Measurements from ENCODE around the gene CNTNAP2.

Gene CNTNAP2

DNA sequence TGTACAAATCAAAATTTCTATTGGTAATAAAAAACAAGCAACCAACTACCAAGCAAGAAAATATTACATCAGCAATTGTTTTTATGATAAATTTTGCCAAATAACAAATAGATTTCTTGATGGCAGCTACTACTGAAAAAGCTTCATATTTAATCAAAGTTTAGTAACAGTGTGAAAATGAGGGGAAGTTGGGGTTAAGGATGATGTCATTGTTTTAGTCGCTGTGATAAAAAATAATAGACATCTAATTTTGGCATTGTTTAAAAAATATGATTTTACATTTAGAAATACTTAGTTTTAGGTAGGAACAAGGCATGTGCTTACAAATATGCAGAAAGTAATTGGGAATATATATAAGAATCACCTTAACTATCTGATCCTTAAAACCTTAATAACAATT lies 145.9 kb downstream of the CNTNAP2 start:
- no peak overlapping the region for H3K27ac ChIP-seq
- DNase-seq (ENCODE audit: low read depth, low spot score) = no peak

DNA sequence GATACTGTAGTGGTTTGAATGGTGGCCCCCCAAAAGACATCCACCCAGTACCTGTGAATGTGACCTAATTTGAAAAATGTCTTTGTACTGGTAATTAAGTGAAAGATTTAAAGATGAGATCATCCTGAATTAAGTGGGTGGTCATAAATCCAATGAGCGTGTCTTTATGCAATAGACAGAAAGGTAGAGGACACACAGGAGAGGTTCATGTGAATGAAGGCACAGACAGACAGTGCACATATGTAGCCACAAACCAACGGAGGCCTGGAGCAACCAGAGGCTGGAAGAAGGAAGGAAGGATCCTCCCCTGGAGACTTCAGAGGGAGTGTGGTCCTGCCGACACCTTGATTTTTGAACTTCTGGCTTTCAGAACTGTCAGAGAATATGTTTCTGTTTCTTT lies 160.3 kb downstream of the CNTNAP2 start:
- DNase-seq (ENCODE audit: low read depth, low spot score) = no peak

DNA sequence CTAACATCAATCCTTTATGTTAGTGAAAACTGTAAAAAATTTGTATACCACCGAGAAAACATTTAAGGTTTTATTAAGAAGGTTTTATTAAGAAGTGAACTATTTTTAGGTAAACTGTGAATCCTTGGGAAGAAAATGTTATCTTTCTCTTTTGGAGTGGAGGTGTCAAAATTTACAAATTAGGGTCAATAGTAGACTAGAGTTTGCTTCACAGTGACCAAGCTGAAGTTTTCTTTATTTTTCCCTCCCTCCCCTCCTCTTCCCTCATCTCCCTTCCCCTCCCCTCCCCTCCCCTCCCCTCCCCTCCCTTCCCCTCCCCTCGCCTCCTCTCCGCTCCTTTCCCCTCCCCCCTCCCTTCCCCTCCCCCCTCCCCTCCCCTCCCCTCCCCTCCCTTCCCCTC lies 168.8 kb downstream of the CNTNAP2 start:
- H3K27ac ChIP-seq = no peak overlapping the region
- DNase-seq (ENCODE audit: low read depth, low spot score) = no peak

More for the DNA sequence above, 160.3 kb downstream of the CNTNAP2 start:
- no peak overlapping the region for H3K27ac ChIP-seq

DNA sequence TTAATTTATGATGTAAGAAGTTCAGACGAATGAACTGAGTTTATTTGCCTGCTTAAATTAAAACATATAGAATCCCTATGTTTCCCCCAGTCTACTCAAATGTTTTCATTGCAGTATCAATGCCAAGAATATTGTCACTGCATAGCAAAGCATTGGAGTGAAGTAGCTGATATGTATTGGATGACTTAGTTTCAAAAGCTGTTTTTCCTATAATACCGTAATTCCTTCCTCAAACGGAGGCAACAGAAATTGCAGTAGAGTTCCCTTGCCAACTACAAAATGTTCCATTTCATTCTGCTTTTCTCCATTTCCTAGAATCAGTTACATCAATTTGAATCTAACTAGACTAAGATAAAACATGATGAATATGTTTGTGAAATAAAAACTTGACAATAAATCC lies 174.1 kb downstream of the CNTNAP2 start:
- no peak overlapping the region for H3K27ac ChIP-seq
- no peak for DNase-seq (ENCODE audit: low read depth, low spot score)

DNA sequence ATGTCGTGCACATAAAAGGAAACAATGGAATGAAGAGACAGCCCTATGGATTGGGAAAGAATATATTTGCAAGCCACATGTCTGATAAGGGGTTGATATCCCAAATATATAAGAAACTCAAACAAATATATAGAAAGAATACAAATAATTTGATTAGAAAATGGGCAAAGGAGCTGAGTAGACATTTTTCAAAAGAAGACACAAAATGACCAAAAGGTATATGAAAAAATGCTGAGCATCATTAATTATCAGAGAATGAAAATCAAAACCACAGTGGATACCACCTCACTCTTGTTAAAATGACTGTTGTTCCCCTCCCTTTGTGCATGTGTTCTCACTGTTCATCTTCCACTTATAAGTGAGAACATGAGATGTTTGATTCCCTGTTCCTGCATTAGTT lies 175.3 kb downstream of the CNTNAP2 start:
- no peak overlapping the region for H3K27ac ChIP-seq
- no peak for DNase-seq (ENCODE audit: low read depth, low spot score)

DNA sequence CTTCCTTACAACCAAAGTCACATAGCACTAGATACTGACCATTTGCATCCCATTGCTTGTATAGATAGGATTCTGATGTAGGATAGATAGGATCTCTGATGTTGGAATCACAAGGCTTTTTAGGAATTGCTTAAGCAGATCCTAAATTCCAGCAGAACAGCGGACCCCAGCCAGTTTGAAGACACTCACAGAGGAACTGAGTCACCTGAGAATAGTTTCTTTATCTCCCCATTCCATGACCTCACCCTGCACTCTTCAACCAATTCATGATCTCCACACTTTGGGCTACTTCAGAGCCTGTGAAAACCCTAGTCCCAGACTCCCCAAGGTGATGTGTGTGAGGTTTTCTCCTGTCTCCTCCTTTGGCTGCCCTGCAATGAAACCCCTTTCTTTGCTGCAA lies 179.4 kb downstream of the CNTNAP2 start:
- H3K27ac ChIP-seq = no peak overlapping the region
- no peak for DNase-seq (ENCODE audit: low read depth, low spot score)

DNA sequence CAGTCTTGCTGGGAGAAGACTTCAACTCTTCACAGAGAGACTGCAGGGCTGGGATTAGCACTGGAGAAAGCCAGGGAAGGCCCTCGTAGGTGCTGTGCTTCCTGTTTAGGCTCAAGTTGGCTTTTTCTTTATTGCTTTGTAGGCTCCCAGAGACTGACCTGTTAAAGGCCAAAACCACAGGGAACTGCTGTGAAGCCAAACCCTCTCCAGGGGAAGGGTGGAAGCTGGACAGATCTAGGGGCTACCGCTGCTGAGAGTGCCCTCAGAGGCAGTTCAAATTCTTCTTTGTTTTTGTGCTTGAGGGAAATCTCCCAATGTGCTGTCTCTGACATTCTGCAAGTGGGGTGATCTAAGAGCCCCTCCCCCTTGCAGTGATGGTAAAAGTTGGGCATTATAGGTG lies 198.4 kb downstream of the CNTNAP2 start:
- H3K27ac ChIP-seq = no peak overlapping the region
- no peak for DNase-seq (ENCODE audit: low read depth, low spot score)

DNA sequence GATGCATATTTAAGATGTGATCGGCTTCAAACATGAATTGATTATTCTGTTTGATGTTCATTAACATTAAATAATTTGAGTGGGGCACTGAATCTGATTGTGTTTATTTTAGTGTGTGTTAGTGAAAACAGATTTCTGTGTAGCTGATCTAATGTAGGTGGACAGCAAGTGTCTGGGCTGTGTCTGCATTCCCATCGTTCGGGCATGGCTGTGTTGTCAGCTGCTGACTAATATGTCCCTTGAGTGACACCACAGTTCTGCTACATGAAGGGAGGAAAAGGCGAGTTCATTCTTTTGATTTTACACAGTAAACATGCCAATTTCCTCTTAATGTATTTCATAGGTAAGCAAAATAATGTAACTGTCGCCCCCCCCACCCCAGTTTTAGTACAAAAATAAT lies 203.0 kb downstream of the CNTNAP2 start:
- no peak for DNase-seq (ENCODE audit: low read depth, low spot score)
- H3K27ac ChIP-seq = no peak overlapping the region

DNA sequence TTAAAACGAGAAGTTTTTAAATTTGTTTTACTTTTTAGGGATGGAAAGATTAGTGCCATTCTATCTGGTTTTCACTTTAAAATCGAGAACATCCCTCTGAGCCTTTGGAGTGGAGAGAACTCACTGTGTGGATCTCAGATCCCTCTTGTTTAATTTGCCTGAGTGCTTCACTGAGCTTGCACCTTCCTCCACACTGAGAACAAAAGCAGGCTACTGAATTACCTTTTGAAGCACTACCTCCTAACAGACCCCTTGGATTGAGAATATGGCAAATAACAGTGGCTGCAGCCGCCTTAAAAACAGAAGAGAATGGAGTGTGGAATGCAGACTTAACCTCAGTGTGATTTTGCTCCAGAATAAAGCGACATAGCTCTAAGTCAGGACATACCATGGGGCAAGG lies 204.7 kb downstream of the CNTNAP2 start:
- no peak for DNase-seq (ENCODE audit: low read depth, low spot score)
- no peak overlapping the region for H3K27ac ChIP-seq

DNA sequence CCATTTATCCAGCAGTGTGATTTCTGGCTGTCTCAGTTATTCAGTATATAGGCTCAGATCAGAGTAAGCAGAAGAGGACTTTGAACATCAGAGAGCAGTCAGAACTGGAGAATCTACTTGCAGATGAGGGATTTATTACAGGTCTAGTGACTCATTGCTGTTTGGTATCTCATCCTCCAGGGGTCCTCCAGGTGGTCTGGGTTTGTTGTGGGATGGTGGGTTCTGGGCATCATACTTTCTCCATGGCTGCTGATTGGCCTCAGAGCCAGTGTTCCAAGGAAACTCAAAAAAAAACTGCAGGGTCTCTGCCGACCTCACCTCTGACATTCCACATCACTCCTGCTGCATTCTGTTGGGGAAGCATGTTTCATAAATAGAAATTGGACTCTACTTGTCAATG lies 214.8 kb downstream of the CNTNAP2 start:
- H3K27ac ChIP-seq = no peak overlapping the region
- DNase-seq (ENCODE audit: low read depth, low spot score) = no peak

DNA sequence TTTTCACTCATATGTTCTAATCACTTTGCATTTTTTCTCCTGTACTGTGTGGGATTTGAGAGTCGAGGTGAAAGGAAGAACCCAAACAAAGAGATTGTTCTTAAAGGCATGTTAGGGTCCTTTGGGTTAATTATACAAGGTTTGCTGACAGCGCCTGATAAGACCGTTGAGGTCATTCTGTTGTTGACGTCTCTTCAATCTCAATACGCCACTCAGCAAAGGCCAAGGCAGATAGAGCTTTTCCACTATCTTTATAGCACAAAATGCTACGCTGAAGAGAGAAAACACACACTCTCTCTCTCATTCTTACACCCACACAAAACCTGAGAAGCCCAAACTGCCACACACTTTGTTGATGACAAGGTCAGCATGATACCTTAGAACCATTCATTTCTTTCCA lies 228.7 kb downstream of the CNTNAP2 start:
- no peak overlapping the region for H3K27ac ChIP-seq
- DNase-seq (ENCODE audit: low read depth, low spot score) = no peak

DNA sequence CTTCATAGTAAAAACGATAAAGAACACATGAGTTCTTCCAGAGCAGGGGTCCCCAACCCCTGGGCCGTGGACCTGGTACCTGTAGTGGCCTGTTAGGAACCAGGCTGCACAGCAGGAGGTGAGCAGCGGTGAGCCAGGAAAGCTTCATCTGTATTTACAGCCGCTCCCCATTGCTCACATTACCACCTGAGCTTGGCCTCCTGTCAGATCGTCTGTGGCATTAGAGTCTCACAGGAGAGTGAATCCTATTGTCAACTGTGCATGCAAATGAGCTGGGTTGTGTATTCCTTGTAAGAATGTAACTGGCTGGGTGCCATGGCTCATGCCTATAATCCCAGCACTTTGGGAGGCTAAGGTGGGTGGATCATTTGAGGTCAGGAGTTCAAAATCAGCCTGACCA lies 229.5 kb downstream of the CNTNAP2 start:
- no peak for DNase-seq (ENCODE audit: low read depth, low spot score)

DNA sequence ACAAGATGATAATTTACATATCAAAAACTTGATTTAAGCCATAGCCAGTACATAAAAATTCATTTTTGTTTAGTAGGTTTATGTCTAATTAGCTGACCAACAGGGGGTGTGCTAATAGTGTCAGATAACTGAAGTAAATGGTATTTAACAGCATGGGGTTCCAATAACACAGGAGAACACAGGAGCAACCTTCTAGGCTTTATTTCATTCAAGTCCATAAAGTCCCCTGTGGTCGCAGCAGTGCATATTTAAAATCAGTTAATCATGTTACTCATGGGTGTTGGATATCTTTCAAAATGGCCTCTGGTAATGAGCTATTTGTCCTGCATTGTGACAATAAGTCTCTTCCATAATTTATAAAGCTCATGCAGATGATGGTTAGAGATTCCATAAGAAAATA lies 238.6 kb downstream of the CNTNAP2 start:
- DNase-seq (ENCODE audit: low read depth, low spot score) = no peak
- no peak overlapping the region for H3K27ac ChIP-seq

More for the DNA sequence above, 229.5 kb downstream of the CNTNAP2 start:
- no peak overlapping the region for H3K27ac ChIP-seq

DNA sequence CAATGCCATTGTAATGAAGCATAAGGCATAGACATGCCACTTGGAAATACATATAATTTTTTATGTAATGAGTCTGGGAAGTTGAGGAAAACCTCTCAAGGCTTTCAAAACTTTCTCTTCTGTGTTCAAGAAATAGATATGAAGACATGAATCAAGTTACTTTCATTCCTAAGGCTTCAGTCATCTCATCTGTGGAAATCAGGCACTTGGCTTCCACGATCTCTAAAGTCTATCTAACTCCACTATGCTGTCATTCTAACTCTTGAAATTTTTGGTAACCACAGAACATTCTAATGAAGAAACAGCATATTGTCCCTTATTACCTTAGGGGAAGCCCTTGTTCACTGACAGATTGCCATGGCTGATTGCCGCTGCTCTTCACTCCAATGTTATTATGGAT lies 242.6 kb downstream of the CNTNAP2 start:
- DNase-seq (ENCODE audit: low read depth, low spot score) = no peak
- H3K27ac ChIP-seq = no peak overlapping the region

DNA sequence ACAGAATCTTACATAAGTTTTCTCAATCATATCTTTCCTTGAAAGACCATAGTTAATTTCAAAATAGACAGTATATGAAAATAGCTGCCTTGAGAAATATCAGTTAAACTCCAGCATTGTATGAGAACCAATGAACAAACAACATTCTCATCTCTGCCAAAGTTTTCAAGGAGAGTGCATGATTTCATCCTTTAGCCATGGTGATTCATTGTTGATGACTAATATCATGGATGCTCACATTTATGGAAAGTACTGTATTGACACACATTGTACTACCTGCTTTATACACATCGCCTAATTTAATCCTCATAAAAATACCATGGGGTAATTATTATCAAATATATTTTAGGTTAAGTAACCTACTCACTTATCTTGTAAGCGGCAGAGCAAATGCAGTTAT lies 250.3 kb downstream of the CNTNAP2 start:
- no peak overlapping the region for H3K27ac ChIP-seq
- peak; percentile 27 for DNase-seq (ENCODE audit: low read depth, low spot score)

DNA sequence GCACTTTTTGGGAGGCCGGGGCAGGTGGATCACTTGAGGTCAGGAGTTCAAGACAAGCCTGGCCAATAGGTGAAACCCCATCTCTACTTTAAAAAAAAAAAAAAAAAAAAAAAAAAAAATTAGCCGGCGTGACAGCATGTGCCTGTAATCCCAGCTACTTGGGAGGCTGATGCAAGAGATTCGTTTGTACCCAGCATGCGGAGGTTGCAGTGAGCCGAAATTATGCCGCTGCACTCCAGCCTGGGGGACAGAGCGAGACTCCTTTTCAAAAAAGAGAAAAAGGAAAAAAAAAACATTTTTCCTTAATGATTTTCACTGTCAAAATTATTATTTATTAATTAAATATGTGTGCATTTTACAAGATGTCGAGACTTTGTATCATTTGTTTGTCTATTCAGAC lies 253.6 kb downstream of the CNTNAP2 start:
- H3K27ac ChIP-seq = no peak overlapping the region
- no peak for DNase-seq (ENCODE audit: low read depth, low spot score)

DNA sequence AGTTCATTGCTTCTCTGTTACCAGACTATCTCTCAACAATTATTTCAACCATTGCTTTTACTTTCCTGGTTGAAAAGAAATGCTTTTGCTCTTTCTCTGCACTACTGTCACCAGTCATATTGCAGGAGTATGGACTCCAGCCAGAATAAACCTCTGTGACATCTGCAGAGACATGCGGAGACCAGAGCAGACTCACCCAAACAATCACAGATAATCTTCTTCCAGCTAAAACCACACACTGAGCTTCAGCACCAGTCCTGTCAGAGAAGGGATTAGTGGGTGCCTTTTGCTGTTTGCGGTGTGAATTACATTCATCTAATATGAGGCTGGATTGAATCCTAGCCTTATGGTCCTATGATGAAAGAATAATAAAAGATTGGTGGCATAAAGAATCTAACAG lies 258.6 kb downstream of the CNTNAP2 start:
- DNase-seq (ENCODE audit: low read depth, low spot score) = no peak
- H3K27ac ChIP-seq = no peak overlapping the region

DNA sequence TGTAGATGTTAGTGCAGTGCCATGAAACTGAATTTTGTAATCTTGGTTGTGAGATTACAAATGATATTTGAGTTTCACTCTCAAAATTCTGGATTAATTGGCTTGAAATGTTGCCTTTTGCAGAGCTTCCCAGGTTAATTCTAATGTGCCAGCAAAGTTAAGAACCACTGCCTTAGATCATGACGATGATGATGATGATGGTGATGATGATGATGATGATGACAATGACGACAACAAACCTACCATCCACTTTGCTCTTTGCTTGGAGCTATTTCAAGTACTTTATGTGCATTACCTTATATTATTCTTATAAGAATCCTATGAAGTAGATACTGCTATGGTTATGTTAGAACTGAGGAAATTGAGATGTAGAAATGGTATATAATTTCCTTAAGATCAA lies 261.6 kb downstream of the CNTNAP2 start:
- no peak overlapping the region for H3K27ac ChIP-seq

DNA sequence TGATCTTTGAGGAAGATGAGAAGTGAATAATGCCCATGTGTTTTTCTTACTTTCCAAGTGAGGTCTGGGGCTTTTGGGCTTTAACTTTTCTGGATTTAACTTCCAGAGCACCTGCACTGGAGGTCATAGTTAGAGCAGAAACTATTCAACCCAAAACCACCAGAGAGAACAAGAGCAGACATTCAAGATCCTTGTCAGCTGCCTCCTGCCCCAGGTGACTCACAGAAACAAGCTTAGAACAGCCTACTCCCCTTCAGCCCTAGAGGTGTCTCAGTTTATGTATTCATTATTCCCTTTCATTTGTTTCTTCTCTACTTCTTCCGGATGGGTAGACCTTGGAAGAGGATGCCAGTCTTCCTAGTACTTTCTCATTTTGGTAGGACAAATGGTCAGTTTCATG lies 270.5 kb downstream of the CNTNAP2 start:
- no peak overlapping the region for H3K27ac ChIP-seq
- no peak for DNase-seq (ENCODE audit: low read depth, low spot score)

More for the DNA sequence above, 261.6 kb downstream of the CNTNAP2 start:
- no peak for DNase-seq (ENCODE audit: low read depth, low spot score)

DNA sequence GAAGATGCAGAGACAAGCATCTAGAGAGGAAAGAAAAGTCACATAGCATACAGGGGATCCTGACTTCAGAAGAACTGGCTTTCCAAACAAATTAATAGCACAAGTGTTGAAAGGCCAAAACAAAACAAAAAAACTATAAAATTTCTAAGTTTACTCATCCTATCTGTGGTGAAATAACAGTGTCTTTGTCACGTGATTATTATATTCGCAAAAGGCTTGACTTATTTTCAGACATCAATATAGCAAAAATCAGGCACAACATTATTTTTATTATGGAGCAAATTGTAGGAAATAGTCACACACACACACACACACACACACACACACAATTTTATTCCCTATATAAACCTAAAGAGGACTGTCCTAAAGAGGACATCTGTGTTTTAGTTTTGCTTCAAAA lies 272.3 kb downstream of the CNTNAP2 start:
- H3K27ac ChIP-seq = no peak overlapping the region
- no peak for DNase-seq (ENCODE audit: low read depth, low spot score)

DNA sequence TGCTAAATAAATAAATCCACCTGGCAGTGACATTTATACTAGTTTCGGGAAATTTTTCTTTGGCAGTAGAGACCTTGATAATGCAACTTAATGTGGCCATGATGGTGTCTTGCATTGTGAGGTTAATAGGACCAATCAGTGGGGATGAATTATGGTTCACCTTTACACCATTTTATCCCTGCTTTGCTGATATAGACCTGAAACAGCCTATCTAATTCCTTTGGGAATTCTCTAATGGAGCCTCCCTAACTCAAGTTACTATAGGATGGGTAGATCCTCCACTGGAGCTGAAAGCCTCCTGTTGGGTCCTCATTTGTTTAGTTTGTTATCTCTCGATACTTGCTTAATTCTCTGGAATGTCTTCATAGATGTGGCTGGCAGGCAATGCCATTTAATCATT lies 276.7 kb downstream of the CNTNAP2 start:
- DNase-seq (ENCODE audit: low read depth, low spot score) = no peak
- no peak overlapping the region for H3K27ac ChIP-seq

DNA sequence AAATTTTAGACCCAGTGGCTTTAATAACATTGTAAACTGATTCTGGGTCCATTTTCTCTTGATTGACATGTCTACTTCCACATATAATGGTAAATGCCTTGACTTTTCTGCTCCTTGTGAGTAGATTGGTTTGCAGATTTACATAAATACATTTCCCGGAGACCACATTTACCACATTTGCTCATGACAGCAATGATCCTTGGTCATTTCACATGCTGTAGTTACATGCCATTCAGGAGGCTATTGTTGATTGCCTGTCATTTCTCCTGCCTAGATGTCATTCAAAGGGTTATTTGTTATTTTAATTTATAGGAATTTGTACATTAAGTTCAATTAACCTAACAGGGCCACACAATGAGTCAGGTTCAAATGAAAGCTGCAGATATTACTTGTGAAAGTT lies 280.5 kb downstream of the CNTNAP2 start:
- no peak for DNase-seq (ENCODE audit: low read depth, low spot score)
- H3K27ac ChIP-seq = no peak overlapping the region

DNA sequence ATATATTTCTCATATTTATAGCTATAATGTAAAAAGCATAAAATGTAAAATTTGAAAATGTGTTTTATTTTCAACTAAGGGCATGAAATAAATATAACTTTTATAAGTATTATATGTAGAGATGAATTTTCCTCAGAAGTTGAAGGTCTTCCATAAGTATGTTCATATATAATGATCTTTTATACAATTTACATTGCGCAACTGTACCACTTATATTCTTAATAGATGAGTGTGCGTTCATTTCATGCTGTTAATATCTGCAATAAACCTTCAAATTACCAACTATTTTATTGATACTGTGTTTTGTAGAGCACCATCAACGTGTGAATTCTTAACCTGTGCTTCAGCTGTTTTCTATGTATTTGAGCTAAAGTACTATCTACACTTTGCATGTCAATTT lies 285.3 kb downstream of the CNTNAP2 start:
- DNase-seq (ENCODE audit: low read depth, low spot score) = no peak
- H3K27ac ChIP-seq = no peak overlapping the region
